Immature natural killer cell (primary cell): ENCODE results near the gene SLC38A10. TPM values are rescaled to one million over a fixed set of nuclear protein-coding genes. Genes with fewer than 3 reads are reported as not detected.

Experiments used
- DNase-seq, 3 donors: peaks; one replicate each; pipeline ENCODE4 v3.0.0; 2022; ENCODE audit warnings: mixed read lengths in 1 of 3
- H3K27ac Mint-ChIP-seq, 6 donors: one replicate each; pipeline ENCODE4 v1.8.0; 2020; ENCODE audit warnings: mixed read lengths in 6 of 6, mild to moderate bottlenecking in 5 of 6, inconsistent platforms in 4 of 6, moderate library complexity in 3 of 6
- H3K27me3 Mint-ChIP-seq, 3 donors: one replicate each; pipeline ENCODE4 v1.8.0; 2020 to 2021; ENCODE audit warnings: low read depth in 3 of 3, mild to moderate bottlenecking in 3 of 3, mixed read lengths in 3 of 3, moderate library complexity in 3 of 3, inconsistent platforms in 1 of 3
- H3K36me3 Mint-ChIP-seq, 3 donors: one replicate each; pipeline ENCODE4 v1.8.0; 2020; ENCODE audit warnings: mixed read lengths in 3 of 3, inconsistent platforms in 2 of 3, mild to moderate bottlenecking in 2 of 3
- H3K4me1 Mint-ChIP-seq, 2 donors: one replicate each; pipeline ENCODE4 v1.8.0; 2020; ENCODE audit warnings: inconsistent platforms in 2 of 2, mild to moderate bottlenecking in 2 of 2, mixed read lengths in 2 of 2, moderate library complexity in 1 of 2
- H3K4me3 Mint-ChIP-seq, 5 donors: one replicate each; pipeline ENCODE4 v1.8.0; 2020; ENCODE audit warnings: mild to moderate bottlenecking in 5 of 5, mixed read lengths in 5 of 5, inconsistent platforms in 3 of 5, moderate library complexity in 3 of 5
- H3K9me3 Mint-ChIP-seq, 6 donors: one replicate each; pipeline ENCODE4 v1.8.0; 2020; ENCODE audit warnings: mild to moderate bottlenecking in 6 of 6, mixed read lengths in 6 of 6, inconsistent platforms in 4 of 6, moderate library complexity in 3 of 6
- polyA plus RNA-seq, 3 donors: library from polyadenylated mRNA; unstranded; fragments of 300-500 nt; fragmentation: Illumina TruSeq; gene quantifications; one replicate each; pipeline ENCODE4 v1.2.3, GENCODE V29; 2021

Gene SLC38A10
- polyA plus RNA-seq, 3 donors from 2014 or later, result 46.8 to 98.7 (median 46.8) TPM

DNA sequence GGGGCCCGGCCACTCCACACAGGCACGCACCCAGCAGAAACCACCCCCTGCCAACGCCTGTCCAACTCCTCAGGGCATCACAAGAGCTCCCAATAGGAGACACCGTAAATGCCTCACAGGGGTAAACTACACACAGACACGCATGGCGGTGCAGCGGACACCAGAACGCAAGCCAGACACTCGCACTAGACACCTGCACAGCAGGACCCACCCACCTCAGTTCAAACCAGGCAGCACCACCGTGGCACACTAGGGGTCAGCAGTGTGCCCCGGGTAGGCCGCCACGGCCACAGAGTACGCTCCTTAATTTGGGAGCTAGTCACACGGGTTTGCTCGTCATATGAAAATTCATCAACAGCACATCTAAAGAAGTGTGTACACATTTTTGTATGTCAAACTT is 3.4 kb downstream of the SLC38A10 start:
- Mint-ChIP-seq H3K36me3 (peaks cover 3 to 4% (median 4%) of the 10 kb centered on the region in 3 donors), H3K4me3 (peak overlapping the region in 4 of 5 donors; percentile 21 to 46 (median 22)), H3K9me3 (no peaks in the 10 kb centered on the region), H3K4me1 (peaks cover 46 to 62% of the 10 kb centered on the region in 2 donors), H3K27me3 (peaks cover 0 to 7% (median 2%) of the 10 kb centered on the region in 3 donors), H3K27ac (peak overlapping the region in 5 of 6 donors; percentile 43 to 66 (median 51))
- peak; percentile 63 to 67 (median 64) for DNase-seq

DNA sequence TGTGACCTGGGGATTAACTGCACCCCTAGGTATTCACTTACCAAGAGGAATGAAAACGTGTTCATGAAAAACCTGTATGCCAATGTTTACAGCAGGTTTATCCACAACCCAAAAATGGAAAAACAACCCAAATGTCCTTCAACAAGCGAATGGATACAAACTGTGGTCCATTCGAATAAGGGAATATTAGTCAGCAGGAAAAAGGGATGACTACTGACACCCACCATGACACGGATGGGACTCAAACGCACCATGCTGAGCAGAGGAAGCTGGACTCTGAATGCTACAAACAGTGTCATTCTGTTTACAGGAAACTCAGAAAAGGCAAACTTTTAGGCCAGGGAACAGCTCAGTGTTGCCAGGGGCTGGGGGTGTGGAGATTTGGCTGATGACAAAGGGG is 4.9 kb downstream of the SLC38A10 start:
- Mint-ChIP-seq H3K4me1 (peaks cover 50 to 62% of the 10 kb centered on the region in 2 donors), H3K9me3 (no peaks in the 10 kb centered on the region), H3K4me3 (no peak overlapping the region), H3K27me3 (peaks cover 0 to 2% (median 0%) of the 10 kb centered on the region in 3 donors), H3K27ac (peak overlapping the region in 1 of 6 donors; percentile 74), H3K36me3 (peaks cover 3 to 4% (median 4%) of the 10 kb centered on the region in 3 donors)
- DNase-seq, result no peak

DNA sequence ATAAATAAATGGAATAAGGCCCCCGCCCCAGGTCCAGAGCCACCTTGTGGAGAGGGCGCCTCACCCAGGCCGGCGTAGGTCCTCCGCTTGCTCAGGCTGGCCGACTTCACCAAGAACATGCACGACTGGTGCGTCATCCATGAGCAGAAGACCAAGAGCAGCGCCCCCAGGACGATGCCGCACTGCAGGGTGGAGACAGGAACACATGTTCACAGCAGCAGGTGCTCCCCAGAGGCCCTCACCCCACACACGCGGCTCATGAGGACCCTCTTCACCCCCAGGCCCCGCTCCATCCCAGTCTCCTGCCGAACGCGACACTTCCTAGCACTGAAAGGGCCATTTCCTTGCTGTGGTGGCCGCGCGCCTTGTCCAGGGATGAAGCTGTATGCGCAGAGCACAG is 5.5 kb downstream of the SLC38A10 start:
- Mint-ChIP-seq H3K27me3 (peaks cover 0 to 2% (median 0%) of the 10 kb centered on the region in 3 donors), H3K36me3 (peaks cover 3 to 6% (median 4%) of the 10 kb centered on the region in 3 donors), H3K4me1 (peaks cover 55 to 67% of the 10 kb centered on the region in 2 donors), H3K27ac (no peak overlapping the region), H3K9me3 (no peaks in the 10 kb centered on the region), H3K4me3 (no peak overlapping the region)
- no peak for DNase-seq

DNA sequence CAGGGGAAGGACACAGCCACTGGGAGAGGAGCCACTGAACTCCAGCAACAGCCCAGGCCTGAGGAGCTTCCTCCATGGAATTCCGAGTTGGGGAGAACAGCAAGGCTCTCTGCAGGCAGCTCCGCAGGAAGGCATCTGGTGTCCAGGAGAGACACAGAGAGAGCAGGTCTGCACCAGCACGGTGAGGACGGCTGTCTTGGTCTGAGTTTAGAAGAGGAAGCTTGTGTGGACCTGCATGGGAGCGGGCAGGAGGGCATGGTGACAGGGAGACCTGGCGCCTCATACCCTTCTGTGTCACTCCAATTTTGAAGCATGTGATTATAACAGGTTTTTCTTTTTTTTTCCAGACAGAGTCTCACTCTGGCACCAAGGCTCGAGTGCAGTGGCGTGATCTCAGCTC is 6.4 kb downstream of the SLC38A10 start:
- Mint-ChIP-seq H3K4me1 (peaks cover 52 to 65% of the 10 kb centered on the region in 2 donors), H3K36me3 (peaks cover 3 to 6% (median 4%) of the 10 kb centered on the region in 3 donors), H3K27ac (peak overlapping the region in 1 of 6 donors; percentile 69), H3K9me3 (no peaks in the 10 kb centered on the region), H3K27me3 (peaks cover 0 to 2% (median 0%) of the 10 kb centered on the region in 3 donors), H3K4me3 (no peak overlapping the region)
- DNase-seq, result no peak

DNA sequence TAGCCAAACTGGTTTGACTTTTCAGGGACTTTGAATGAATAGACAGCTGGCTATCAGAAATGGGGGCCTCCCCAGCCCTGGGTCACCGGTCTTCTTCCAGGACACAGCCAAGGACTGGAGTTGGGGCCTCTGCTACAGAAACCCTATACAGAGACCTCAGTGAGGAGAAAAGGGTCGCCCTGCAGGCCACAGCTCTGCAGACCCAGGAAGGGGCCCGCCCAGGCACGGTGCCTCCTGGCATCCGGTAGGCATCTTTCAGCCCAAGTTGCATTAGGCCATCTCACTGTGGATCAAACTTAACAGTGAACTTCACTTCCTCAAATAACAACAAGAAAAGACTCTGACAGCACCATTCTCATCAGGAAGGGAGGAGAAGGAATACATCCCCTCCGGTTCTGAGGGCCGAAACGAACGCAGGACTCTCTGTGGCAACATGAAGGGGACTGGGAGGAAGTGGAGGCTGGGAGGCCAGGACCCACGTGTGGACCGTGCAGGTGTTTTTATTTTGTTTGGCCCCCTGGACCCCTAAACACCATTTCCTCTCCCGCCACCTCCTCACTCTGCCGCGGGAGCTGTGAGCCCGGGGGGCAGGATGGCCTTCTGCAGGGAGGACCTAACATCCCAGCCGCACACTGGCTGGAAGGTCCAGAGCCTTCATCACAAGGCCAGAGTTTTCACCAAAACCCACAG is 7.2 kb downstream of the SLC38A10 start:
- Mint-ChIP-seq H3K4me3 (peak overlapping the region in 3 of 5 donors; percentile 40 to 91 (median 88)), H3K9me3 (no peaks in the 10 kb centered on the region), H3K4me1 (peaks cover 48 to 57% of the 10 kb centered on the region in 2 donors), H3K27me3 (no peaks in the 10 kb centered on the region), H3K36me3 (peaks cover 3 to 6% (median 4%) of the 10 kb centered on the region in 3 donors), H3K27ac (peak overlapping the region; percentile 61 to 92 (median 89))
- DNase-seq, result no peak

DNA sequence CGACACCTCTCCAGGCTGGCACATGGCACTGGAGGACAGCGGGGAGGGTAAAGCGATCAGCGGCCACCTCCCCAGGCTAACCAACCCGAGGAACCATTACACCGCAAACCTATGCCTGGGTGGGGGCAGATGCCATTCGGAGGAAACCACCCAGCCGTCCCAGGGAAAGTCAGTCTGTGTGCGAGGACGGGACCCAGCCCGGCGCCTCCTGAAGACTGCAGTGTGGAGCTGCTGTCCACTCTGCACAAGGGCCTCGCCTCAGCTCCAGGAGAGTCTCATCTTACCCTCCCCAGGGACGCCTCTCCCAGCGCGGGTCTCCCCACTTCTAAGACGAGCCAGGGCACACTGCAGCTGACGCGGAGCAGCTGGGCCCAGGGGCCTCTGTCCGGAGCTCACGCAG is 8.0 kb downstream of the SLC38A10 start:
- Mint-ChIP-seq H3K27me3 (no peaks in the 10 kb centered on the region), H3K36me3 (peaks cover 3 to 6% (median 4%) of the 10 kb centered on the region in 3 donors), H3K9me3 (no peaks in the 10 kb centered on the region), H3K4me1 (peaks cover 43 to 57% of the 10 kb centered on the region in 2 donors), H3K4me3 (peak overlapping the region; percentile 18 to 91 (median 40)), H3K27ac (peak overlapping the region; percentile 61 to 92 (median 89))
- DNase-seq, result peak in 1 of 3 donors; percentile 36

DNA sequence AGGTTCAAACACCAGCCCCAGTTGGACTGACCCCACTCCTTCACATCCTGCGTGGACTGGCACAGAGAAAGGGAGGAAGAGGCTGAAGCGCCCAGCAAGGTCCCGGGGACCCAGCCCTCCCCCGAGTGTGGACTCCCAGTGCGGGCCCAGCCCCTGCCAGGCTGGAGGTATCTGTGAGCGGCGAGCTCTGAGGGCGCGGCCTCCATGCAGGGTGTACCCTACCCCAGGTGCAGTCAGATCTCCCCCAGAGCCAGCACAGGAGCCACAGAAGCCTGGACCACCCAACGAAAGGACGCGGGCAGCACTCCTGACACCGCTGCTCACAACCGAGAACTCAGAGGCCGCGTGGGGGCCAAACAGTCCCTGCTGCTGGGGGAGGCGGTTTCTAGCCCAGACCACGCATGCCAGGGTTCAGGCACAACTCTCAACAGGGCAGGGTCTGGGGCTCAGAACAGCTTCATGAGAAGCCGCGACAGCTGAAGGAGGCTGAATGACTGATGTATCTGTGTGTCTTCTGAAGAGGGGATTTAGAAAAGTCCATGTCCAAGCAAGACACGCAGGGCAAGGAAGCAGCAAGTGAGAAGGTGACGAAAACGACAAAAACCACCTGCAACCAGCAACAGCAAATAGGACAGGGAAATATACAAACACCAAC is 8.5 kb downstream of the SLC38A10 start:
- no peaks in the 10 kb centered on the region for H3K27me3 Mint-ChIP-seq
- H3K4me3 Mint-ChIP-seq, result peak overlapping the region in 4 of 5 donors; percentile 87 to 91 (median 90)
- no peak for DNase-seq
- peaks cover 3 to 6% (median 4%) of the 10 kb centered on the region in 3 donors for H3K36me3 Mint-ChIP-seq
- H3K9me3 Mint-ChIP-seq, result no peaks in the 10 kb centered on the region
- H3K4me1 Mint-ChIP-seq, result peaks cover 41 to 53% of the 10 kb centered on the region in 2 donors
- H3K27ac Mint-ChIP-seq, result peak overlapping the region; percentile 61 to 92 (median 90)

DNA sequence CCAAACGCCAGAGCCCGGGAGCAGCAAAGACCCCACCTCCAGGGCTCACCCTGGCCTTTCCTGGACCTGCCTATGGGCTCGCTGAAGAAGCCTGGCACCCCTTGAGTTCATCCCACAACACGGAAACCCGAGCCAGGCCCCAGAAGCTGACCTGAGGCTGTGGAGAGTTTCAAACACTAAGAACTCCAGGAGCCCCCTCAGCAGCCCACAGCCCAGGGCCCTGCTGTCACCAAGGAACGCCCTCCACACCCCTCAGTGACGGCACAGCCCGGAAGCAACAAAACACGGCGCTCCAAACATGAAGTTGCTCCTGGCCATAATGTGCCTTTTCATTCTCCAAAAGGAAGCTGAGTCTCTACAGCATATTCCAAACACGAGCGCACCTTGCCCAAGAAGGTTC is 9.2 kb downstream of the SLC38A10 start:
- peak overlapping the region; percentile 87 to 91 (median 91) for H3K4me3 Mint-ChIP-seq
- peaks cover 3 to 6% (median 4%) of the 10 kb centered on the region in 3 donors for H3K36me3 Mint-ChIP-seq
- no peaks in the 10 kb centered on the region for H3K27me3 Mint-ChIP-seq
- peaks cover 37 to 50% of the 10 kb centered on the region in 2 donors for H3K4me1 Mint-ChIP-seq
- H3K27ac Mint-ChIP-seq, result peak overlapping the region; percentile 61 to 92 (median 90)
- H3K9me3 Mint-ChIP-seq, result no peaks in the 10 kb centered on the region
- no peak for DNase-seq

DNA sequence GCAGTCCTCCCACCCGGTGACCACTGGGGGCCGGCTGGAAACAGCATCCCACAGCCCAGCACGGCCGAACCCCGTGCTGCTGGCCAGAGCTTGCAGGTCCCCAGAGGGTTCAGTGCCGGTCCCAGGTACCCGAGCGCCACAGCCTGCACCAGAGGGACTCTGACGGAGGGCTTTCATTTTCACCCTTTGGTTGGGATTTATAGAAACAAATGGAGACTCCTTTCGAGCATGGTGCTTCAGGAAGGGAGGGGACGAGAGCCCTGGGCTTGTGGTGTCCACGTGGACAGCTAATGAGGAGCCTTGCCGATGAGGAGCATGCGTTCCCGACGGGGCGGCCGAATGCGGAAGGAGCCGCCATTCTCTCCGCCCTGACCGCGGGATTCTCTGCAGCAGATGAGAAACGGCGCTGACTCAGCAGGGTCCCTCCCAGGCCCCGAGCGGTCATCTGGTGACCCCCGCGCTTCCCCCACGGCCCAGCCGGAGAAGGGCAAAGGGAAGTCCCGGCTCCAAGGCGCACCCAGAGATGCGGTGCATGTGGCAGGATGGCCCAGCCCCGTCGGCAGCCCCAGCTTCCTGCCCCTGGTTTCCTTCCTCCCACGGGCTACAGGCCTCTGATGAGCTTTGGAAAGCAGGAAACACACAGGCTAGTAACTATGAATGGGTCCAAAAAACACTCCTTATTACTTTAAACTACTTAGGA is 9.8 kb downstream of the SLC38A10 start:
- Mint-ChIP-seq H3K4me1 (peaks cover 37 to 49% of the 10 kb centered on the region in 2 donors), H3K27ac (peak overlapping the region; percentile 61 to 92 (median 90)), H3K36me3 (peaks cover 3 to 8% (median 6%) of the 10 kb centered on the region in 3 donors), H3K9me3 (no peaks in the 10 kb centered on the region), H3K27me3 (no peaks in the 10 kb centered on the region), H3K4me3 (peak overlapping the region; percentile 87 to 91 (median 91))
- peak; percentile 57 to 58 (median 57) for DNase-seq

DNA sequence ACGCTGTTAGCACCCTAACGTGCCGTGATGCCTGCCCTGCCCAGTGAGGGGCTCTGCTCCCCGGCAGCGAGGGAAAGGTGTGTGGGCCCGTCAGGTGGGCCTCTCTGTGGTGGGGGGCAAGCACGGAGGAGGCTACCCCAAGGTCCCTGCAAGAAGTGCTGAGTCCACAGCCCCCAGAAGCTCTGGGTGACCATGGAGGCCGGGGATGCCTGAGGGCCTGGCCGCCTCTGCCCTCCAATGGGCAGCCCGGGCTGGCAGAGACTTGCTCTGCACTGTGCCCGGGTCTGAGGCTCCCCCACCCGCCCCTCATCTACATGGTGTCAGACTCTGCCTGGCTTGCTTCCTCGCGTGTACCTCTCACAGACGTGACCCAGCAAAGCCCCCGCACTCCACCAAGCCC is 12.2 kb downstream of the SLC38A10 start:
- DNase-seq, result no peak
- no peaks in the 10 kb centered on the region for H3K9me3 Mint-ChIP-seq
- H3K4me3 Mint-ChIP-seq, result peak overlapping the region in 1 of 5 donors; percentile 9
- H3K4me1 Mint-ChIP-seq, result peaks cover 37 to 38% of the 10 kb centered on the region in 2 donors
- H3K27me3 Mint-ChIP-seq, result no peaks in the 10 kb centered on the region
- peak overlapping the region in 2 of 6 donors; percentile 28 to 34 for H3K27ac Mint-ChIP-seq
- peaks cover 0 to 14% (median 8%) of the 10 kb centered on the region in 3 donors for H3K36me3 Mint-ChIP-seq

DNA sequence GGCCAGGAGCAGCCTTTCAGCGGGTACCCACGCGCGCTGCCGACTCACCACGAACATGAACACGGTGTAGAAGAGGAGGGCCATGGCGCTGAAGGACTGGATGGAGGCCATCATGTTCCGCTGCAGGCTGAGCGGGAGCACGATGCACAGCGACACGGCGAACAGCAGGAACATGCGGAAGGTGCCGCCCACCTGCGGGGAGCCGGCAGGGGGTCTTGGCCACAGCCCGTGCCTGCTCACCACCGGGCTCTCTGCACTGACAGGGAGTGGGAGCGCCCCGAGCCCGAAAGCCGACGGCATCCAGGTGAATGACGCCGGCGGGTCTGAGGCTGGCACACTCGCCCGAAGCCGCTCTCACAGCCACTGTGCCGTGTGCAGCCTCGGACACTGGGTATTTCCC is 13.0 kb downstream of the SLC38A10 start:
- Mint-ChIP-seq H3K27me3 (no peaks in the 10 kb centered on the region), H3K9me3 (no peaks in the 10 kb centered on the region), H3K4me1 (peaks cover 30% of the 10 kb centered on the region in 2 donors), H3K4me3 (no peak overlapping the region), H3K36me3 (peaks cover 0 to 11% (median 8%) of the 10 kb centered on the region in 3 donors), H3K27ac (no peak overlapping the region)
- no peak for DNase-seq

DNA sequence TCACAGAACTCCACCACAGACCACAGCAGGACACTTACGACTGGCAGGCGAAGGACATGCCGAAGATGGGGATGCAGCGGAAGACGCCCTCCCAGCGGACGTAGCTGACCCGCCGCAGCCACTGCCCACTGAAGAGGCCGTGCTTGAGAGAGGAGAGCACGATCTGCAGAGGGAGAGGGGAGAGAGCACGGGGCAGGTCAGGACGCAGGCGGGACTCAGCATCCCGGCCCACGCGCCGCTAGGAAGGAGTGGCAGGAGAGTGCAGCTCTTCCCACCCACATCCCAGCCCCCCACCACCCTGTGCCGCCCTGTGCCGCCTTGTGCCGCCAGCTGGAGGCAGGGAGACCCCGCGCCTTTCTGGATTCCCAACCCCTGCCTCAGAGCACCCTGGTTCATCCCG is 14.5 kb downstream of the SLC38A10 start:
- H3K4me1 Mint-ChIP-seq, result peaks cover 15 to 16% of the 10 kb centered on the region in 2 donors
- DNase-seq, result no peak
- H3K4me3 Mint-ChIP-seq, result no peak overlapping the region
- H3K27ac Mint-ChIP-seq, result no peak overlapping the region
- no peaks in the 10 kb centered on the region for H3K9me3 Mint-ChIP-seq
- H3K36me3 Mint-ChIP-seq, result peaks cover 3 to 14% (median 8%) of the 10 kb centered on the region in 3 donors
- peaks cover 0 to 4% (median 0%) of the 10 kb centered on the region in 3 donors for H3K27me3 Mint-ChIP-seq
